Body of pancreas (tissue), 4 donors: ENCODE data around the gene NR3C1. TPM values are rescaled to one million over a fixed set of nuclear protein-coding genes. Genes with fewer than 3 reads are reported as not detected.

ENCODE experiments used
- ATAC-seq: fragments of 150-250 bp; one replicate; pipeline ENCODE4 v1.9.1; 2016
- DNase-seq, 4 donors: peaks; one replicate each; pipeline ENCODE4 v3.0.0-alpha.2; 2019
- H3K27ac ChIP-seq, 4 donors: fragments of 200-600 bp; sonication (generic); 1 replicate in 3 of 4; 2 replicates in 1 of 4; pipeline versions ENCODE4 v1.5.1 to v1.6.1; 2016 to 2019; ENCODE audit warnings: mild to moderate bottlenecking in 1 of 4, mixed read lengths in 1 of 4, moderate library complexity in 1 of 4
- H3K27me3 ChIP-seq, 2 donors: fragments of 200-600 bp; sonication (generic); one replicate each; pipeline ENCODE4 v1.6.0; 2016; ENCODE audit warnings: mild to moderate bottlenecking in 1 of 2
- H3K36me3 ChIP-seq, 2 donors: fragments of 200-600 bp; sonication (generic); replicated peaks in 1 of 2; 2 replicates each; pipeline ENCODE4 v1.5.1; 2016; ENCODE audit warnings: low read depth in 2 of 2; ENCODE audit not compliant: insufficient read depth in 1 of 2
- H3K4me1 ChIP-seq: fragments of 200-600 bp; sonication (generic); one replicate; pipeline ENCODE4 v1.6.0; 2016
- H3K4me3 ChIP-seq, 2 donors: fragments of 200-600 bp; sonication (generic); 1 replicate in 1 of 2; 2 replicates in 1 of 2; pipeline ENCODE4 v1.5.1; 2016 to 2019
- H3K9me3 ChIP-seq, 3 donors: fragments of 200-600 bp; sonication (generic); 1 replicate in 2 of 3; 2 replicates in 1 of 3; pipeline ENCODE4 v1.5.1; 2016
- POLR2A ChIP-seq, 3 donors: fragments of 450-650 bp; IDR thresholded peaks; one replicate each; pipeline ENCODE4 v1.6.1; 2016; ENCODE audit warnings: antibody characterized with exemption in 3 of 3, mild to moderate bottlenecking in 2 of 3
- WGBS, 2 donors: methylation state at CpG; one replicate each; pipeline ENCODE4 v1.1.5; 2017; 5-methylcytosine and 5-hydroxymethylcytosine counted together
- intact Hi-C: fragments of 100-400 bp; cut with DNase I; formaldehyde crosslinking; loops from one replicate; pipeline ENCODE4 v1.15.1; 2023
- total RNA-seq, 2 donors: library from RNA; depleted of rRNA; stranded (reverse); fragments of >200 nt; gene quantifications; one replicate each; pipeline ENCODE4 v1.1.0, GENCODE V29; 2016
- TF ChIP-seq, protein P1 (sequence below), 7 experiments: fragments of 450-650 bp in 4 of 7; fragments of 200-600 bp in 3 of 7; sonication (generic) in 3 of 7; IDR thresholded peaks; one replicate each; pipeline ENCODE4 v1.5.1; 2016 to 2019; ENCODE audit warnings: antibody characterized with exemption in 7 of 7

NR3C1 gene
- total RNA-seq, 2 donors from 2014 or later: 18.5 to 25.2 TPM

DNA sequence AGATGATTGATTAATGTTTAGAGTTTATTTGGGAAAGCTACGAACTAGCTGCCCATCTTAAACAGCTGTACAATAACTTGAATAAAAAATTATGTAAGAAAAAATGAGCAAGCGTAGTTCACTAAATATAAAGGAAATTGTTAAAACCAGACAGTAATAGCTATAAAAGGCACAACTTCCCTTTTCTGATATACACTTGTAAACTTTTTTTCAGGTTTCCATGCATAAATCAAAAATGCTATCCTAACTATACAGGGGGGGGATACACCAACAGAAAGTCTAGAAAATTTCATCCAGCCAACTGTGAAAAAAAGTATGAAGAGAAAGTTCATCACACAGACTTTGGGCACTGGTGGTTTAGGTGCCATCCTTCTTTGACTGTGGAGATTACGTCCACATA, 122.3 kb downstream of the NR3C1 start:
- DNase-seq (no peak), ATAC-seq (no peak)
- no peak for TF ChIP-seq POLR2A (IDR thresholded peaks at IDR 0.05)
- TF ChIP-seq, protein P1, sequence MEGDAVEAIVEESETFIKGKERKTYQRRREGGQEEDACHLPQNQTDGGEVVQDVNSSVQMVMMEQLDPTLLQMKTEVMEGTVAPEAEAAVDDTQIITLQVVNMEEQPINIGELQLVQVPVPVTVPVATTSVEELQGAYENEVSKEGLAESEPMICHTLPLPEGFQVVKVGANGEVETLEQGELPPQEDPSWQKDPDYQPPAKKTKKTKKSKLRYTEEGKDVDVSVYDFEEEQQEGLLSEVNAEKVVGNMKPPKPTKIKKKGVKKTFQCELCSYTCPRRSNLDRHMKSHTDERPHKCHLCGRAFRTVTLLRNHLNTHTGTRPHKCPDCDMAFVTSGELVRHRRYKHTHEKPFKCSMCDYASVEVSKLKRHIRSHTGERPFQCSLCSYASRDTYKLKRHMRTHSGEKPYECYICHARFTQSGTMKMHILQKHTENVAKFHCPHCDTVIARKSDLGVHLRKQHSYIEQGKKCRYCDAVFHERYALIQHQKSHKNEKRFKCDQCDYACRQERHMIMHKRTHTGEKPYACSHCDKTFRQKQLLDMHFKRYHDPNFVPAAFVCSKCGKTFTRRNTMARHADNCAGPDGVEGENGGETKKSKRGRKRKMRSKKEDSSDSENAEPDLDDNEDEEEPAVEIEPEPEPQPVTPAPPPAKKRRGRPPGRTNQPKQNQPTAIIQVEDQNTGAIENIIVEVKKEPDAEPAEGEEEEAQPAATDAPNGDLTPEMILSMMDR (IDR thresholded peaks at IDR 0.05): no peak
- no peak overlapping the region for H3K27ac ChIP-seq
- 85 to 91% methylated on average over 3 of the region's 3 CpGs for WGBS, 2 donors
- intact Hi-C loops: no loop called here
- no peaks in the 10 kb centered on the region for H3K4me1 ChIP-seq
- peaks cover 0 to 2% of the 10 kb centered on the region in 2 donors for H3K36me3 ChIP-seq
- H3K27me3 ChIP-seq: no peaks in the 10 kb centered on the region
- no peak overlapping the region for H3K4me3 ChIP-seq
- H3K9me3 ChIP-seq: no peaks in the 10 kb centered on the region

DNA sequence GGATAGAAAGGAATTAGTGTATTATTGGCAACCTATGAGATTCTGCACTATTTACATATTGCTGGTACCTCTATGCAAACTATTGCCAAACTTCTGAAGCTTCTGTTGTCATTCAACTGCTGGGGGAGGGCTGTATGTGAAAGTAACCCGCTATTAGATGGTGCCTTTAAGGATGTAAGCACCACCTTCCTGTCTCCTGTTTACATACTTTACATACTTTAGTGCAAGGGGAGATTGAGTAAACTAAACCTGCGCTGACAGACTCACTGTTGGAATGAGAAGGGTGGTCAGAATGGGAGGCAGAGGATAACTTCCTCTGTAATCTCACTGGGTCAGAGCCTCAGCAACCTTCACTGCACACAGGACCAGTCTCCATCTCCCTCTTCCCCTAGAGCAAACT, 123.8 kb downstream of the NR3C1 start:
- Histone ChIP-seq H3K9me3 (no peaks in the 10 kb centered on the region), H3K27ac (no peak overlapping the region), H3K4me1 (no peaks in the 10 kb centered on the region), H3K36me3 (peaks cover 0 to 2% of the 10 kb centered on the region in 2 donors), H3K27me3 (no peaks in the 10 kb centered on the region), H3K4me3 (no peak overlapping the region)
- 70 to 92% methylated on average over 2 of the region's 2 CpGs for WGBS, 2 donors
- ATAC-seq (no peak), DNase-seq (no peak)
- no peak for TF ChIP-seq POLR2A (IDR thresholded peaks at IDR 0.05)
- TF ChIP-seq, protein P1 (IDR thresholded peaks at IDR 0.05): no peak
- intact Hi-C loops: no loop called here

DNA sequence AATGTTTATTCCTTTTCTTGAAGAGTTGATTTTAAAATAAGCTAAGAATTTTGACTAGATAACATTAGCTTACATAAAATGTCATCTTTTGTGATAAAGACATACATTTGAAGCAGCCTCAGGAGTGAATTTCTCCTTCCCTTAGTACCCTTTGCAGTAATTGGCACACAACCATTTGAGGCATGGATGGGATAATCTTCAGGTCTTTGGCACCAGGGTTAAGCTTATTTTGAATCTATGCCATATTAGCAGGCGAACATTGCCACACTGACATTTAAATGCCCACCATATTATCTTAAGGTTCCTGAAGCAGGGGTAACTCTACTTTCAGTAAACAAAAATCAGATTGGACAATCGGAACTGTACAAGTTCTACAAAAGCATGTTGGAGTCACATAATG, 126.0 kb downstream of the NR3C1 start:
- Histone ChIP-seq H3K27me3 (no peaks in the 10 kb centered on the region), H3K4me1 (no peaks in the 10 kb centered on the region), H3K4me3 (no peak overlapping the region), H3K36me3 (no peaks in the 10 kb centered on the region), H3K9me3 (no peaks in the 10 kb centered on the region), H3K27ac (no peak overlapping the region)
- DNase-seq (no peak), ATAC-seq (no peak)
- intact Hi-C loops: no loop called here
- TF ChIP-seq, protein P1 (IDR thresholded peaks at IDR 0.05): no peak
- TF ChIP-seq POLR2A (IDR thresholded peaks at IDR 0.05): no peak
- WGBS, 2 donors: 91 to 97% methylated on average over 2 of the region's 2 CpGs

DNA sequence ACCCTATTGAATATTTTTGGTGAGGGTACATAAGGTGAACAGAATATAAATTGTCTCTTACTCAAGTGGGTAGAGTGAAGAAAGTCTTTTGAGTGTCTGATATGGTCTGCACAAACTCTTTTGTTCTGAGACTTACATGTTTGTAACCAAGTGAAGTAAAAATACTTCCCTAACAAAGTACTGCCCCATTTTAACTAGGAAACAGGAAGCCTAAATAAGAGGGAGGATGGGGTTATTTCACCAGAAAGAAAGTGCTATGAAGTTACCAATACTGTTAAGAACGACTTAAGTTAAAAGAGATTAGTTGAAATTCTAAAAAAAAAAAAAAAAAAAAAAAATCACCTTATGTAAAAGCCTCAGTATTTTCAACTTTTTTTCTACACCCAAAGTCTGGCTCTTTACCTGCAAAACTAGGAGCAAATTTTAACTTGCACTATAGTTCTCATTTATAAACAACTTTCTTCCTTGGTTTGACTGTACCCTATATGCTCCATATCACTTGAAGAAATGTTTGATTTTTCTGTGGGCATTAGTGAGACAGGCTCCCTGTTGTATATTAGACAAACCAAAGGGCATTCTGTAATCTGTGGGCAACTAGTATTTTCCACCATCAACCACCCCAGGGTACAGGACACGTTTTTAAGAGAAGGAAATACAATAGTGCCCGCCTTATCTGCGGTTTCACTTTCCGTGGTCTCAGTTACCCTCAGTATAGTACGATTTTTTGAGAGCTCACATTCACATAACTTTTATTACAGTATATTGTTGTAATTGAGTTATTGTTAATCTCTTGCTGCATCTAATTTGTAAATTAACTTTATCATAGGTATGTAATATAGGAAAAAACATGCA, 127.7 kb downstream of the NR3C1 start:
- ATAC-seq: no peak
- no peaks in the 10 kb centered on the region for H3K9me3 ChIP-seq
- no peak for DNase-seq
- 67 to 82% methylated on average over 6 of the region's 6 CpGs for WGBS, 2 donors
- no peak overlapping the region for H3K4me3 ChIP-seq
- TF ChIP-seq POLR2A (IDR thresholded peaks at IDR 0.05): no peak
- TF ChIP-seq, protein P1 (IDR thresholded peaks at IDR 0.05): no peak
- no peak overlapping the region for H3K27ac ChIP-seq
- no peaks in the 10 kb centered on the region for H3K4me1 ChIP-seq
- H3K27me3 ChIP-seq: no peaks in the 10 kb centered on the region
- intact Hi-C loops: no loop called here
- H3K36me3 ChIP-seq: no peaks in the 10 kb centered on the region

DNA sequence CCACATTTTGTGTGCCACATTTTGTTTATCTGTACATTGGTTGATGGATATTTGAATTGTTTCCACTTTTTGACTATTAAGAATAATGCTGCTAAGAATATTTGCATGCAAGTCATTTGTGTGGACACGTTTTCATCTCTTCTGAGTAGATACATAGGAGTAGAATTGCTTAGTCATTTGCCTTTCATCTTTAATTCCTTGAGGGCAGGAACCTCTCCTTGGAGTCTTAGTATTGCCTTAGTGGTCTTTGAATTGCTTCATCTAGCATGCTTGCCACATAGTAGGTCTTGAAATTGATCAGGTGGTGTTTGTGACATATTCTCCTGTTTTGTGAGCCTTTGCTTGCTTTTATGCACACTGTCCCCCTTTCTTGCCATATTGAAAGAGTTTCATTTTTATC, 128.5 kb downstream of the NR3C1 start:
- Histone ChIP-seq H3K4me1 (no peaks in the 10 kb centered on the region), H3K9me3 (no peaks in the 10 kb centered on the region), H3K27me3 (no peaks in the 10 kb centered on the region), H3K4me3 (no peak overlapping the region), H3K27ac (no peak overlapping the region), H3K36me3 (no peaks in the 10 kb centered on the region)
- no peak for TF ChIP-seq POLR2A (IDR thresholded peaks at IDR 0.05)
- TF ChIP-seq, protein P1 (IDR thresholded peaks at IDR 0.05): no peak
- ATAC-seq: no peak
- intact Hi-C loops: no loop called here
- no peak for DNase-seq
- 81 to 94% methylated on average over 1 of the region's 1 CpG for WGBS, 2 donors
